Subcutaneous adipose tissue (tissue), 4 donors: ENCODE results near the gene NRDE2. TPM values are rescaled to one million over a fixed set of nuclear protein-coding genes. Genes with fewer than 3 reads are reported as not detected.

Experiments used
- total RNA-seq, 4 donors: library from RNA; depleted of rRNA; stranded (reverse); fragments of >200 nt; gene quantifications; one replicate each; pipeline ENCODE4 v1.1.0, GENCODE V29; 2016
- TF ChIP-seq, protein P1 (sequence below): fragments of 450-650 bp; IDR thresholded peaks from one replicate; pipeline ENCODE4 v1.5.1; 2016; ENCODE audit warnings: low read depth, mild to moderate bottlenecking, control low read depth, antibody characterized with exemption, moderate library complexity

The NRDE2 gene
- total RNA-seq, 4 donors from 2014 or later: 4.7 to 23.7 (median 12.4) TPM

DNA sequence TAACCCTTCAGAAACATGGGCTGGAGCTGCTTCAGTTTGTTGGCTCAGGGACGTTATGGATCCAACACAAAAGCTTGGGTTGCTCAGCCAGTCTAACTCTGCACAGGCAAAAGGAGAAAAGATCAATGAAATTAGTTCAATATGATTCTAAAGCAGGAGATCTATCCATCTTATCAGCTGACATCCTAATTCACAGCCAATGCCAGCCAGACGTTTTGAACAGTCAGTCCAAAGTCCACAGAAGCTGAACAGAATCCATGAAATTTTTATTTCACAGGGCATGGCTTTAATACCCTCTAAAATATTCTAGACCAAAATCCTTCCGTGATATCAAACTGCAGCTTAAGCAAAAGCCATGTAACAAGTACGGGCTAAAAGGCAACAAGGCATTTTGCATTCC lies 13.7 kb downstream of the NRDE2 start:
- TF ChIP-seq, protein P1, sequence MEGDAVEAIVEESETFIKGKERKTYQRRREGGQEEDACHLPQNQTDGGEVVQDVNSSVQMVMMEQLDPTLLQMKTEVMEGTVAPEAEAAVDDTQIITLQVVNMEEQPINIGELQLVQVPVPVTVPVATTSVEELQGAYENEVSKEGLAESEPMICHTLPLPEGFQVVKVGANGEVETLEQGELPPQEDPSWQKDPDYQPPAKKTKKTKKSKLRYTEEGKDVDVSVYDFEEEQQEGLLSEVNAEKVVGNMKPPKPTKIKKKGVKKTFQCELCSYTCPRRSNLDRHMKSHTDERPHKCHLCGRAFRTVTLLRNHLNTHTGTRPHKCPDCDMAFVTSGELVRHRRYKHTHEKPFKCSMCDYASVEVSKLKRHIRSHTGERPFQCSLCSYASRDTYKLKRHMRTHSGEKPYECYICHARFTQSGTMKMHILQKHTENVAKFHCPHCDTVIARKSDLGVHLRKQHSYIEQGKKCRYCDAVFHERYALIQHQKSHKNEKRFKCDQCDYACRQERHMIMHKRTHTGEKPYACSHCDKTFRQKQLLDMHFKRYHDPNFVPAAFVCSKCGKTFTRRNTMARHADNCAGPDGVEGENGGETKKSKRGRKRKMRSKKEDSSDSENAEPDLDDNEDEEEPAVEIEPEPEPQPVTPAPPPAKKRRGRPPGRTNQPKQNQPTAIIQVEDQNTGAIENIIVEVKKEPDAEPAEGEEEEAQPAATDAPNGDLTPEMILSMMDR: no peak

DNA sequence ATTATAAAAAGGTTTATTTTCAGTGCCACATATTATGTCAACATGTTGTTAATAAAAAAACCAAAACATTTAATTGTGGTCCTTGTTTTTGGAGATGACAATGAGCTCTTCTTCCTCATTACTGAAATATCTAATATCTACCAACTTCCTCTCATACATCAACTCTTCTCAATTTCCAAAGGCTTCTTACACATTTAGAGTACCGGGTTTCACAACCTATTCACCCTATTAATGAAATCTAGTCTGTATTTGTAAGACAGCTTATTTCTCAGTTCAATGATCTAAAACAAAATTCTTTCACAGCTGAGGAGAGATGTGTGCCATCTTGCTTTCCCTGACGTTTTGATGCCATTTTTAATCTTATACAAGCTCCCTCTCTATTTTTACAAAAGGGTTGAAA lies 14.5 kb downstream of the NRDE2 start:
- TF ChIP-seq, protein P1: no peak

DNA sequence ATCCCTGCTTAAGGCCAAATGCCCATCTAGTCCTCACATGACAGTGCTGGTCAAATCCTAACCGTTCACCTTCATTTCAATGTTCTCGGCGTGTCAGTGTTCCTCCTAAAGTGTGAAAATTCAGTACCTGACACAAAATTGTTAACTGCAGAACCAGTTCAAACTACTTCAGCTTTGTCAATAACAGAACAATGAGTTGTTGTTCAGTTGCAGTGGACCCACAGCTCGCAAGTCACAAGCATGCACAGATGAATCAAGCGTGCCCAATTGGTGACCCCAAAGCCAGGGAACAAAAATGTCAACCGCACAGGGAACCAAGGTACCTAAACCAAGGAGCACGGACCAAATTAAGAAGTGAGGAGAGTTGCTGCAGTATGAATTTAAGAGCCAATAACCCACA lies 23.2 kb downstream of the NRDE2 start:
- TF ChIP-seq, protein P1: no peak

DNA sequence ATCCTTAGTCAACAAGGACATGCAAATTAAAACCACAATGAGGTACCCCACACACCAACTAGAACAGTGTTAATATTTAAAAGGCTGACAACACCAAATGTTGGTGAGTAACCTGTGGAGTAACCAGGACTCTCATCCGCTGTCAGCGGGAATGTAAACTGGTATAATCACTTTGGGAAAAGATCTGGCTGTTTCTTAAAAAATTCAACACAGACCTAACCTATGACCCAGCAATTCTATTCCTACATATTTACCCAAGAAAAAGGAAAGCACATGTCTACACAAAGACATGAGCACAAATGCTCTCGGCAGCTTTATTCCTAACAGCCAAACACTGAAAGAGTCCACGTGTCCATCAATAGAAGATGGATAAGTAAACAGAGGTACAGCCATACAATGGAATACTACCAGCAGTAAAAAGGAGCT lies 26.6 kb downstream of the NRDE2 start:
- TF ChIP-seq, protein P1: no peak

DNA sequence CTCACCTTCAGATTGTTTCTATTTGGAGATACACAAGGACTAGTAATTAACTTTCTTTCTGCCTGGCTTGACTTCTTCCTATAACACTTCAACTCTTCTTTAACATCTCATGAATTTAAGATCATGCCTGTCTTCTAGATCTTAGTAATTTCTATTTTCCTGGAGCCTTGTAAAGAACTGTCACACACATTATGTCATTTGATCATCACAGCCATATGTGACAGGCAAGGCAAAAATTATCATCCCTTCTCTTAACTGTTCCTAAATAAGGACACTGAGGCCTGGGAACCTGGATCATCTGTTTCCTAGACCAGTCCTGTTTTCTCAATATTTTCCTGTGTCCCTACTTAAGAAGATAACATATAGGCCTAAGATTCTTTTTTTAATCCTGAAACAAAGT lies 27.2 kb downstream of the NRDE2 start:
- TF ChIP-seq, protein P1: no peak

DNA sequence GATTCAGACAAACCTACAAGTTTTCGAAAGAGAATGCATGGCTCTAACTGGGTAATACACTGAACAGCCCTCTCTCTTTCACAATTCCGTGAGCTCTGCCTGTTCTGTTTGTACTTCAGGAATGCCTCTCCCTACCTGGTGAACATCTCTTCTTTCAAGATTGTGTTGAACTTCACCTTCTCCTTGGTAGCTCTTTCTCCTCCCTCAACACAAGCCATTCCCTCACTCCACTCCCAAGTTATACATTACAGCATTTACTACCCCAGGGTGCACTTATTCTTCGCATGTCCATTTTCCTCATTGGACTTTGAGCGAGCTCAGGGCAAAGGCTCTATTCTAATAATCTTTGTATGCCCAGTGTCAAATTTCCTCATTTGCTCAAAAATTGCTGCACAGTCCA lies 28.3 kb downstream of the NRDE2 start:
- TF ChIP-seq, protein P1: no peak

DNA sequence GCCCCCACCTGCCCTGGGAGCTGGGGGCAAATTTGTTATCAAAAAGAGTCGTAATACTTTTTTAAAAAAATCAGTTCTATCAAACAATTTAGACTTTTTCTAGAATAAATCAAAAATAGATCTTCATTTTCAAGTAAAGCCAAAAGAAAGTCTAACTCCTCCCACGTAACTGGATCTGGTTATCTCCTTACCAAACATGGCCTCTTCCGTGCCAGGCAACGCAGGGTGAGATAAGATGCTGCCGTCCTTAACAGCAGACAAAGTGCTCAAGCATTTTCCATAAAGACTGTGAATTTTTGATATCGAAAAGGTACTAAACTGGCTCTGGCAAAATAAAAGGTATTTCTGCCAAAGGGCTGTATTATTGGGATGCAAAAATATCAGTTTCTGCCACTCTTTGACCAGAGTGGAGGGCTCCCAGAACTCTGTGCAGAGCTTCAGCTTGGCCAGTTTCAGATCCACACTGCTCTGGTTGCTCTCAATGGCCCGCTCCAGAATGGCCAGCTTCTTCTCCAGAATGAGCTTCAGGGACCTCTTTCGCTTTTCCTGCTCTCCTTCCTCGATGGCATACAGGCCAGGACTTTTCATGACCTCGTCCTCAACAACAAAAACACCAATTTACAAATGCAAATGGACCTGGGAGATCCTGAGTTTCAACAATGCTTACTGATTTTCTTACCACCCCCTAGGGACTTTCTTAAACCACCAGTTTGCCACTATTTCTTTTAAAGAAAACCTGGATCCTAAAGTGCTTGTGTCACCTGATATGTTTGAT lies 29.0 kb downstream of the NRDE2 start:
- TF ChIP-seq, protein P1: no peak
